Endothelial cell of umbilical vein (primary cell): Measurements from ENCODE around the gene AMPD1. TPM values are rescaled to one million over a fixed set of nuclear protein-coding genes. Genes with fewer than 3 reads are reported as not detected.

Experiments
- BruUV-seq: library from RNA; stranded (reverse); fragments of 400-500 nt; replicated peaks from 2 replicates; lab custom pipeline; 2021; lab: Mats Ljungman, UMichigan
- CTCF ChIA-PET: fragments of 300-600, 350-600 bp; sonication (Branson Sonifier 250); formaldehyde crosslinking; loops from one replicate; lab custom pipeline; 2021; ENCODE audit warnings: antibody characterized with exemption, inconsistent platforms; lab: Charles Lee
- POLR2A ChIA-PET: fragments of 300-600, 350-600 bp; sonication (Branson Sonifier 250); formaldehyde crosslinking; loops from one replicate; lab custom pipeline; 2021; ENCODE audit warnings: antibody characterized with exemption, inconsistent platforms; lab: Charles Lee
- DNase-seq: peaks from one replicate; pipeline ENCODE4 v3.0.0-alpha.2; 2011; ENCODE audit warnings: low read depth, low spot score
- FAIRE-seq: peaks from 2 replicates; lab custom pipeline; 2011; peaks lifted over from hg19 to GRCh38; lab: Jason Lieb, UNC
- H2AFZ ChIP-seq: 2 replicates; pipeline ENCODE4 v1.6.0; 2012; ENCODE audit warnings: low read depth, low read length, control low read depth, inconsistent platforms
- H3K27ac ChIP-seq: 2 replicates; pipeline ENCODE4 v1.5.1; 2011; ENCODE audit warnings: low read depth, mild to moderate bottlenecking, control low read depth, low read length, moderate library complexity; ENCODE audit not compliant: insufficient read depth
- H3K27me3 ChIP-seq, 2 experiments: 2 replicates each; pipeline versions ENCODE4 v1.6.0 to v1.6.1; 2011; ENCODE audit warnings: low read length in 2 of 2, mixed read lengths in 1 of 2; ENCODE audit not compliant: control insufficient read depth in 2 of 2, insufficient read depth in 2 of 2
- H3K36me3 ChIP-seq, 2 experiments: 2 replicates in 1 of 2; 3 replicates in 1 of 2; pipeline ENCODE4 v1.5.1; 2011; ENCODE audit warnings: low read length in 2 of 2, mild to moderate bottlenecking in 1 of 2, moderate library complexity in 1 of 2; ENCODE audit not compliant: control insufficient read depth in 2 of 2, insufficient read depth in 2 of 2; ENCODE audit errors: extremely low read depth in 1 of 2
- H3K4me1 ChIP-seq: 3 replicates; pipeline ENCODE4 v1.5.1; 2011; ENCODE audit warnings: mild to moderate bottlenecking, low read length; ENCODE audit not compliant: control insufficient read depth, insufficient read depth; ENCODE audit errors: extremely low read depth
- H3K4me2 ChIP-seq: 2 replicates; pipeline ENCODE4 v1.6.1; 2011; ENCODE audit warnings: low read length, control low read depth, mixed read lengths; ENCODE audit not compliant: insufficient read depth
- H3K4me3 ChIP-seq, 3 experiments: fragments of 200-600 bp in 1 of 3; sonication (generic), shearing (Covaris generic) in 1 of 3; replicated peaks in 1 of 3; 2 replicates each; pipeline ENCODE4 v1.5.1; 2011 to 2016; ENCODE audit warnings: control low read depth in 3 of 3, low read length in 3 of 3, mild to moderate bottlenecking in 2 of 3, inconsistent platforms in 1 of 3, low read depth in 1 of 3, moderate library complexity in 1 of 3; ENCODE audit not compliant: insufficient read depth in 1 of 3
- H3K79me2 ChIP-seq: 2 replicates; pipeline ENCODE4 v1.6.0; 2012; ENCODE audit warnings: low read length, inconsistent platforms; ENCODE audit not compliant: control insufficient read depth, insufficient read depth
- H3K9ac ChIP-seq: replicated peaks from 2 replicates; pipeline ENCODE3; 2011; ENCODE audit warnings: low read length, control low read depth; ENCODE audit not compliant: insufficient read depth; ENCODE audit errors: extremely low read depth
- H3K9me1 ChIP-seq: replicated peaks from 3 replicates; pipeline ENCODE4 v1.6.0; 2011; ENCODE audit warnings: mild to moderate bottlenecking, low read length; ENCODE audit not compliant: control insufficient read depth, insufficient read depth; ENCODE audit errors: extremely low read depth
- H3K9me3 ChIP-seq: replicated peaks from 2 replicates; pipeline ENCODE4 v1.5.1; 2012; ENCODE audit warnings: low read length, inconsistent platforms; ENCODE audit not compliant: control insufficient read depth, insufficient read depth
- H4K20me1 ChIP-seq: replicated peaks from 2 replicates; pipeline ENCODE3; 2011; ENCODE audit warnings: mild to moderate bottlenecking, low read length; ENCODE audit not compliant: control insufficient read depth, insufficient read depth; ENCODE audit errors: extremely low read depth
- CTCF ChIP-seq, 2 donors: IDR thresholded peaks; 1 replicate in 1 of 2; 2 replicates in 1 of 2; pipeline ENCODE4 v1.5.1; 2011; ENCODE audit warnings: low read length in 2 of 2, mild to moderate bottlenecking in 2 of 2, moderate library complexity in 2 of 2, control low read depth in 1 of 2, inconsistent platforms in 1 of 2, low read depth in 1 of 2; ENCODE audit not compliant: insufficient read depth in 1 of 2; ENCODE audit errors: extremely low read depth in 1 of 2
- EZH2 ChIP-seq: IDR thresholded peaks from 2 replicates; pipeline ENCODE4 v1.6.1; 2012; ENCODE audit warnings: borderline replicate concordance, low read depth, mild to moderate bottlenecking, moderate library complexity, low read length, inconsistent platforms; ENCODE audit not compliant: severe bottlenecking
- FOS ChIP-seq: IDR thresholded peaks from 2 replicates; pipeline ENCODE4 v1.6.1; 2011; ENCODE audit warnings: mild to moderate bottlenecking, low read length, moderate library complexity, borderline replicate concordance; ENCODE audit not compliant: insufficient read depth
- GATA2 ChIP-seq: IDR thresholded peaks from 2 replicates; pipeline ENCODE4 v1.7.0; 2011; ENCODE audit warnings: low read depth, mild to moderate bottlenecking, moderate library complexity, mixed read lengths, low read length; ENCODE audit not compliant: insufficient read length, insufficient read depth
- JUN ChIP-seq: IDR thresholded peaks from 2 replicates; pipeline ENCODE4 v1.6.1; 2011; ENCODE audit warnings: borderline replicate concordance, low read depth; ENCODE audit not compliant: insufficient read length, insufficient read depth
- MYC ChIP-seq: IDR thresholded peaks from one replicate; pipeline ENCODE4 v1.6.1; 2011; ENCODE audit warnings: mild to moderate bottlenecking, low read depth, low read length
- POLR2A ChIP-seq: IDR thresholded peaks from 2 replicates; pipeline ENCODE4 v1.6.1; 2012; ENCODE audit warnings: low read depth, mild to moderate bottlenecking, control low read depth, low read length
- POLR2AphosphoS5 ChIP-seq: IDR thresholded peaks from 2 replicates; pipeline ENCODE4 v1.6.1; 2012; ENCODE audit warnings: low read depth, mild to moderate bottlenecking, control low read depth, low read length, moderate library complexity; ENCODE audit not compliant: insufficient read depth
- dilution Hi-C: fragments of 300-500 bp; cut with MboI; formaldehyde crosslinking; loops from one replicate; pipeline ENCODE4 v1.15.0; 2019; ENCODE audit warnings: low sequenced_read_pairs; ENCODE audit not compliant: extremely low pct_ligation_motif_present
- intact Hi-C: fragments of 100-400 bp; cut with micrococcal nuclease; formaldehyde crosslinking; loops from one replicate; pipeline ENCODE4 v1.10.0; 2022
- polyA plus RNA-seq, 4 experiments: library from polyadenylated mRNA; depleted of rRNA in 3 of 4; stranded (reverse) in 3 of 4; unstranded in 1 of 4; fragments of >200 nt; gene quantifications; 2 replicates each; pipeline versions ENCODE4 v1.2.1 to v1.2.3, GENCODE V29; 2011 to 2012; ENCODE audit warnings: missing spikeins in 1 of 4
- total RNA-seq: library from RNA; stranded (reverse); gene quantifications from 2 replicates; pipeline ENCODE4 v1.2.3, GENCODE V29; 2021
- TF ChIP-seq, protein P1 (sequence below): IDR thresholded peaks from 2 replicates; pipeline ENCODE4 v1.6.1; 2011; ENCODE audit not compliant: insufficient read depth, insufficient read length

The AMPD1 gene
- total and polyA plus RNA-seq, 2 donors (not counting 3 experiments of a cell fraction or from before 2014, with no cell fraction given), result not detected

DNA sequence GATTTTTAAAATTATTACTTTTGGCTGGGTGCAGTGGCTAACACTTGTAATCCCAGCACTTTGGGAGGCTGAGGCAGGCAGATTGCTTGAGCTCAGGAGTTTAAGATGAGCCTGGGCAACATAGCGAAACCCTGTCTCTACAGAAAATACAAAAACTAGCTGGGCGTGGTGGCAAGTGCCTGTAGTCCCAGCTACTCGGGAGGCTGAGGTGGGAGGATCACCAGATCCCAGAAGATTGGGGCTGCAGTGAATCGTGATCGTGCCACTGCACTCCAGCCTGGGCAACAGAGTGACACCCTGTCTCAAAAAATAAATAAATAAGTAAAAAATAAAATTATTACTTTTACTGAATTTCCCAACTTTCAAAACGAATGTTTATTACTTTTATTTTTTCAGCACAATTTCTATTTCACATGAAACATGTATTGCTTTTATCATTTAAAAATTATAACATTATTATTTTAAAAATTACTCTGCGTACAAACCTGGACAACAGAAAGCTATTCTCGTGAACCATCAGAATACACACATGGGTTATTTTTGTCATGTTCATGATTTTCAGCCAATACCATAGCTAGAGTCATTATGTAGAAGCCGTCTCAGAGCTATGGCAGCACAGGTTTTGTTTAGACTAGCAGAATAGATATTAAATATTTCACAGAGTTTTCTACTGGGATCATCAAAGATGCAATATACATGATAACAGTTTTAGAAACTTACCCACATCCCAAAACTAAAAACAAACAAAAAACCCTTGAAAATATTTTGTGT, 621 bp downstream of the AMPD1 start:
- Histone ChIP-seq H3K4me3 (no peak overlapping the region), H3K79me2 (no peaks in the 10 kb centered on the region), H3K27me3 (peaks cover 4 to 10% of the 10 kb centered on the region in 2 experiments), H3K9me3 (no peaks in the 10 kb centered on the region), H2AFZ (no peak overlapping the region), H3K9ac (no peak overlapping the region), H3K4me1 (no peaks in the 10 kb centered on the region), H4K20me1 (no peaks in the 10 kb centered on the region), H3K9me1 (no peaks in the 10 kb centered on the region), H3K4me2 (no peak overlapping the region), H3K27ac (no peak overlapping the region), H3K36me3 (no peaks in the 10 kb centered on the region)
- intact Hi-C loops (no loop called here), dilution Hi-C loops (no loop called here)
- TF ChIP-seq POLR2A, result no peak
- no peak for TF ChIP-seq EZH2
- no peak for TF ChIP-seq GATA2
- no peak for TF ChIP-seq FOS
- no peak for TF ChIP-seq MYC
- no peak for TF ChIP-seq POLR2AphosphoS5
- TF ChIP-seq JUN, result no peak
- TF ChIP-seq, protein P1, sequence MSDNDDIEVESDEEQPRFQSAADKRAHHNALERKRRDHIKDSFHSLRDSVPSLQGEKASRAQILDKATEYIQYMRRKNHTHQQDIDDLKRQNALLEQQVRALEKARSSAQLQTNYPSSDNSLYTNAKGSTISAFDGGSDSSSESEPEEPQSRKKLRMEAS, result no peak
- no peak for TF ChIP-seq CTCF (IDR thresholded peaks at IDR 0.05; ENCODE audit: extremely low read depth in 1 of 2, insufficient read depth in 1 of 2, low read depth in 1 of 2, low read length in 2 of 2)
- ChIA-PET CTCF (interaction anchor here (0.8 to 1.9 kb wide), 4 partner anchors 9 to 412 kb away, joined by 3 to 4 read pairs (median 3); no protein-coding TSS in a partner anchor), POLR2A (no interaction called here)
- no peak for DNase-seq
- BruUV-seq, result no TSS peak
- FAIRE-seq, result no peak
